ENCODE data around the gene METTL9. TPM values are rescaled to one million over a fixed set of nuclear protein-coding genes. Genes with fewer than 3 reads are reported as not detected.
"Not testable (repeated sequence)": the region's sequence is repeated elsewhere in the genome, so short reads cannot be mapped to it uniquely, and the experiment has no call there.

Gene METTL9
- polyA plus RNA-seq, 1 experiment = 46.3 TPM

DNA sequence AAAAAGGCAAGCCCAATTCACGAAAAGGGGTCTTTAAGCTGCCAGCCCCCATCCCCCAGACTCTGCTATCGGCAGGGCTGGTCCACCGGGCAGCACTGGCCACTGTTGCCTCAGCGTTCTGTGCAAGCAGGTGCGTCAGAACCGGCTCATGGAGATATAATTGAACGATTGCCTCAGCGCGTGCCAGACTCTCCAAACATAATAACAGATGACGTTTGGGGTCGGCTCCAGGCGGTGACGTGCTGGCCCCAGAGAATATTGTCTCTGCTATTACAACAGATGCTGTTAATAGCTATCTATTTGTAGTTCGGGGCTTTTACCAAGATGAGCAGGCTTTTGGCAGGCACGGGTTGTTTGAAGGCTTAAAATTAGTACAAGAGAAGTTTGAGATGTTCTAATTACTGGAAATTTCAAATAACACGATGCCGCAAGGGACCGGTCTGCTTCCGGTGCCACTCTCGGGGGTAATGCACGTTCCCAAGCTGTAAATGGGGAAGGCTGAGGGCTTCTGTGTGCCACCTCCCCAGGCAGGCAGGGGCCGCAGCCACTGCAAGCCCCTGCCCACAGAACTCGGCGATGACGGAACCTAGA lies 42.6 kb upstream of the METTL9 start:
- H3K27me3 ChIP-seq (ENCODE audit: control insufficient read depth, insufficient read depth, low read length); DNase-seq (ENCODE audit: low read depth); H3K4me3 ChIP-seq (ENCODE audit: low read depth, low read length); H3K36me3 ChIP-seq (ENCODE audit: control insufficient read depth, insufficient read depth, low read length); POLR2A ChIA-PET: not testable (repeated sequence)
- CTCF ChIA-PET = interaction anchor here (1.9 kb wide), 1 partner anchor 9 kb away, joined by 8 read pairs; no protein-coding TSS in a partner anchor

DNA sequence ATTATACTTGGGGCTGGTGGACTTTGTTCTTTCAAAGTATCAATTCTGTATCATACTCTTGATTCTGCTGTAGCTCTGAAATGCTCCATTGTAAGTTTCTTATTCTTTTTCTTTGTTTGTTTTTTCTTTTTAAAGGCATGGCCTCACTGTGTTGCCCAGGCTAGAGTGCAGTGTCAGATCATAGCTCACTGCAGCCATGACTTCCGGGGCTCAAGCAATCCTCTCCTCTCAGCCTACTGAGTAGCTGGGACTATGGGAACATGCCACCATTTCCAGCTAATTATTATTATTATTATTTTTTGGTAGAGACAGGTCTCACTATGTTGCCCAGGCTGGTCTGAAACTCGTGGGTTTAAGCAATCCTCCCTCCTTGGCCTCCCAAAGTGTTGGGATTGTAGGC lies 38.9 kb upstream of the METTL9 start:
- peaks cover 2% of the 10 kb centered on the region; the same call in 1 of the 2 replicates for H3K27me3 ChIP-seq (ENCODE audit: control insufficient read depth, insufficient read depth, low read length)
- CTCF ChIA-PET = interaction anchor here (0.9 kb wide), 1 partner anchor 24 kb away, joined by 3 read pairs; no protein-coding TSS in a partner anchor
- no peak overlapping the region for H3K4me3 ChIP-seq (ENCODE audit: low read depth, low read length)
- H3K36me3 ChIP-seq (ENCODE audit: control insufficient read depth, insufficient read depth, low read length) = no peaks in the 10 kb centered on the region
- POLR2A ChIA-PET = no interaction called here
- TF ChIP-seq, protein P1, sequence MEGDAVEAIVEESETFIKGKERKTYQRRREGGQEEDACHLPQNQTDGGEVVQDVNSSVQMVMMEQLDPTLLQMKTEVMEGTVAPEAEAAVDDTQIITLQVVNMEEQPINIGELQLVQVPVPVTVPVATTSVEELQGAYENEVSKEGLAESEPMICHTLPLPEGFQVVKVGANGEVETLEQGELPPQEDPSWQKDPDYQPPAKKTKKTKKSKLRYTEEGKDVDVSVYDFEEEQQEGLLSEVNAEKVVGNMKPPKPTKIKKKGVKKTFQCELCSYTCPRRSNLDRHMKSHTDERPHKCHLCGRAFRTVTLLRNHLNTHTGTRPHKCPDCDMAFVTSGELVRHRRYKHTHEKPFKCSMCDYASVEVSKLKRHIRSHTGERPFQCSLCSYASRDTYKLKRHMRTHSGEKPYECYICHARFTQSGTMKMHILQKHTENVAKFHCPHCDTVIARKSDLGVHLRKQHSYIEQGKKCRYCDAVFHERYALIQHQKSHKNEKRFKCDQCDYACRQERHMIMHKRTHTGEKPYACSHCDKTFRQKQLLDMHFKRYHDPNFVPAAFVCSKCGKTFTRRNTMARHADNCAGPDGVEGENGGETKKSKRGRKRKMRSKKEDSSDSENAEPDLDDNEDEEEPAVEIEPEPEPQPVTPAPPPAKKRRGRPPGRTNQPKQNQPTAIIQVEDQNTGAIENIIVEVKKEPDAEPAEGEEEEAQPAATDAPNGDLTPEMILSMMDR (IDR thresholded peaks at IDR 0.05; ENCODE audit: insufficient read depth, low read depth, low read length) = no peak
- DNase-seq (ENCODE audit: low read depth) = no peak

DNA sequence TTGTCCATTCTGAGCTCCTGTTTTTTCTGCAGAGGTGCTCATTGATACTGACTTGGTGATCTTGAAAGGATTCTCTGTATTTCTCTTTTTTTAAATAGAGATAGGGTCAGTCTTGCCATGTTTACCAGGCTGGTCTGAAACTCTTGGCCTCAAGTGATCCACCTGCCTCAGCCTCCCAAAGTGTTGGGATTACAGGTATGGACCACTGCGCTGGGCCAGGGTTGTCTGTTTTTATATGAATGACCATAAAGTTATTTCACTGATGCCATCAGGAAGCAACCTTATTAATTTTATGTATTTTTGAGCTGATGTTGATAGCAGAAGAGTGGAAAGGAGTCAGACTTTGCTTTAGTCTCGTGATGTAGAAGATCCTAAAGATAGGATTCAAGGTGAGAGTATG lies 35.7 kb upstream of the METTL9 start:
- H3K4me3 ChIP-seq (ENCODE audit: low read depth, low read length) = no peak overlapping the region
- POLR2A ChIA-PET = no interaction called here
- TF ChIP-seq, protein P1 (IDR thresholded peaks at IDR 0.05; ENCODE audit: insufficient read depth, low read depth, low read length) = no peak
- no peak for DNase-seq (ENCODE audit: low read depth)
- H3K27me3 ChIP-seq (ENCODE audit: control insufficient read depth, insufficient read depth, low read length) = peaks cover 3% of the 10 kb centered on the region; the same call in 1 of the 2 replicates
- no peaks in the 10 kb centered on the region for H3K36me3 ChIP-seq (ENCODE audit: control insufficient read depth, insufficient read depth, low read length)
- CTCF ChIA-PET = interaction anchor here (1.0 to 3.2 kb wide), 3 partner anchors 14 to 1122 kb away, joined by 3 to 8 read pairs (median 4); no protein-coding TSS in a partner anchor

DNA sequence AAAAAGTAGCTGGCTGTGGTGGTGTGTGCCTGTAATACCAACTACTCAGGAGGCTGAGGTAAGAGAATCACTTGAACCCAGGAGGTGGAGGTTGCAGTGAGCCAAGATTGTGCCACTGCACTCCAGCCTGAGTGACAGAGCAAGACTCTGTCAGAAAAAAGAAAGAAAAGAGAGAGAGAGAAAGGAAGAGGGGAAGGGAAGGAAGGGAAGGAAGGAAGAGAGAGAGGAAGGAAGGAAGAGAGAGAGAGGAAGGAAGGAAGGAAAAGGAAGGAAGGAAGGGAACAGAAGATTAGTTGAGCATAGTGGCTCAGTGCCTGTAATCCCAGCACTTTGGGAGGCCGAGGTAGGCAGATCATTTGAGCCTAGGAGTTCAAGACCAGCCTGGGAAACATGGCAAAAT lies 35.0 kb upstream of the METTL9 start:
- DNase-seq (ENCODE audit: low read depth); H3K4me3 ChIP-seq (ENCODE audit: low read depth, low read length); POLR2A ChIA-PET; H3K27me3 ChIP-seq (ENCODE audit: control insufficient read depth, insufficient read depth, low read length); H3K36me3 ChIP-seq (ENCODE audit: control insufficient read depth, insufficient read depth, low read length): not testable (repeated sequence)
- CTCF ChIA-PET = interaction anchor here (1.5 to 3.2 kb wide), 3 partner anchors 9 to 19 kb away, joined by 4 to 8 read pairs (median 8); no protein-coding TSS in a partner anchor

DNA sequence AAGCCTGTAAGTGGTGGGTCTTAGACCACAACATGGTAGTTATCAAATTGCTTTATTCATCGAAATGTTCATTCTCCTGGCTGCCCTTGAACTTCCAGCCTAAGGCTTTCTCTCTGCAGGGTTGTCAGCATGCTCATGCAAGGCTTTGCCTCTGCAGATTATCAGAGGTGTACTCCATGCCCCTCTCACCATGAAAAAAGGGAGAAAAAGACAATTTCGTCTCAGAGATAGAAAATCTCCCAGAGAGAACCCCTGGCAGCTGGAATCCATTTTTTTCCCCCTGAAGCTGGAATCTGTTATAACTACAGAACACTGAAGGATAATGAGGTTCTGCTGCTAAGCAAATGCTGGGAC lies 33.9 kb upstream of the METTL9 start:
- TF ChIP-seq, protein P1 (IDR thresholded peaks at IDR 0.05; ENCODE audit: insufficient read depth, low read depth, low read length) = no peak
- no peak for DNase-seq (ENCODE audit: low read depth)
- H3K27me3 ChIP-seq (ENCODE audit: control insufficient read depth, insufficient read depth, low read length) = peaks cover 3% of the 10 kb centered on the region; the same call in 1 of the 2 replicates
- CTCF ChIA-PET = interaction anchor here (1.1 to 3.2 kb wide), 5 partner anchors 10 to 75 kb away, joined by 3 to 8 read pairs (median 5); no protein-coding TSS in a partner anchor
- no peak overlapping the region for H3K4me3 ChIP-seq (ENCODE audit: low read depth, low read length)
- POLR2A ChIA-PET = no interaction called here
- no peaks in the 10 kb centered on the region for H3K36me3 ChIP-seq (ENCODE audit: control insufficient read depth, insufficient read depth, low read length)

DNA sequence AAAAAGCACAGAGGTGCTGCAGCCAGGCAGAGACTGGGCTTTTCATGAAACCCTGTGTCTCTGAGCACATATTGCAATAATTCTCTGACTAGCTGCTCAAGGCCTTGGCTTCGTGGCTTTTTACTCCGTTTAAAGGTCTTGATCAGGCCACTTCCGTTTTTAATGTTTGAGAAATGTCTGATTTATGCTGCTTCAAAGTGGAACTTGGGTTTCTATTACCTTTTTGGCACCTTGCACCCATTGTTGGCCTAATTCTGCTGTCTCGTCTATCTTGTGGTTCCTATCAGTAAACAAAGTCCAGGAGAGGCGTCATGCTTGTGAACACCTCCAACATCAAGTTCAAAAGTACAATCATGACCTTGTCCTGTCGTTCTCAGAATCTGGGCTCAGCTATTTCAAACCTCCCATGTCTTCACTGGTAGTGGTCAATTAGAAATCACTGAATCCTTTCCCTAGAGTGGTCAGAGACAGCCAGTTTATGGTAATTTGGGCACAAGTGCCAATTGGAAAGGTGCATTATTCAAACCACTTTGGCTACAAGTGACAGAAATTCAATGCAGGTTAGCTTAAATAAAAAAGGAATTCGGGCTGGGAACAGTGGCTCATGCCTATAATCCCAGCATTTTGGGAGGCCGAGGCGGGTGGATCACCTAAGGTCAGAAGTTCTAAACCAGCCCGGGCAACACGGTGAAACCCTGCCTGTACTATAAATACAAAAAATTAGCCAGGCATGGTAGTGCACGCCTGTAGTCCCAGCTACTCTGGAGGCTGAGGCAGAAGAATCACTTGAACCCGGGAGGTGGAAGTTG lies 33.3 kb upstream of the METTL9 start:
- CTCF ChIA-PET = interaction anchor here (0.9 to 2.2 kb wide), 4 partner anchors 10 to 74 kb away, joined by 3 to 8 read pairs (median 4); no protein-coding TSS in a partner anchor
- peaks cover 3% of the 10 kb centered on the region; the same call in 1 of the 2 replicates for H3K27me3 ChIP-seq (ENCODE audit: control insufficient read depth, insufficient read depth, low read length)
- H3K36me3 ChIP-seq (ENCODE audit: control insufficient read depth, insufficient read depth, low read length) = no peaks in the 10 kb centered on the region
- TF ChIP-seq, protein P1 (IDR thresholded peaks at IDR 0.05; ENCODE audit: insufficient read depth, low read depth, low read length) = no peak
- no peak for DNase-seq (ENCODE audit: low read depth)
- no peak overlapping the region for H3K4me3 ChIP-seq (ENCODE audit: low read depth, low read length)
- POLR2A ChIA-PET = no interaction called here
